Measurements from ENCODE around the gene SNRNP40.

Gene SNRNP40

GRCh38 chr1:31227891-31228568 lies 68.6 kb downstream of the SNRNP40 start:
- no peak for FAIRE-seq

GRCh38 chr1:31224068-31224467 lies 72.5 kb downstream of the SNRNP40 start:
- no peak for FAIRE-seq

GRCh38 chr1:31222176-31222575 lies 74.4 kb downstream of the SNRNP40 start:
- FAIRE-seq = no peak

DNA sequence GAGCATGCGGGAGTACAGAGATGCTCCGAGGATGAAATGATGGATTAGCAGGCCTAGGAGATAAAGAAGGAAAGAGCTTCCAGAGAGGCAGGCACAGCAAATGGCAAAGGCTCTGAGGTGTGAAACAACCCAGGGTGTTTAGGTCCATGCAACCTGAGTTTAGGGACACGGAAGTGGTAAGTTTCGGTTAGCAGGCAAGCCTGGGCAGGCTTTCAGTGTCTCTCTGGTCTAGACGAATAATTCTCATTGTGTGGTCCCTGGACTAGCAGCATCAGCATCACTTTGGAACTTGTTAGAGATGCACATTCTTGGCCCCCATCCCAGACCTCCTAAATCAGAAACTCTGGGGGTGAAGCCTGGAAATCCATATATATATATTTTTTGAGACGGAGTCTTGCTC lies 75.5 kb downstream of the SNRNP40 start:
- no peak for FAIRE-seq

DNA sequence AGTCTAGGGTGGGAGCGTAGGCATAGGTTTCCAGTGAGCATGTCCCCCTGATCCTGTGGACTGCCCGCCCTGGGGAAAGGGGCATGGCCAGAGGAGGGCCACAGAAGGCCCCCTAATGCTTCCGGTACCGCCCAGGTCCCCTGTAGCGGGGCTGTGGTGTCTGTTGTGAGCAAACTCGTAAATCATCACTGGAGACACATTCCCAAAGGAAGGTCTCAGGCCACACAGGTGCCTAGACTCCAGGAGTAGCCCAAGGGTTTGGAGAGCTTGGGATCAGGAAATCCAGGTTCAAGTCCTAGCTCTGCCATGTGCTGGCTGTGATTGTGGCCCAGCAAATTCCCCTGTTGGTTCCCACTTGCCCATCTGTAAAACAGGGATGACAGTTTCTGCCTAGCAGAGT lies 77.1 kb downstream of the SNRNP40 start:
- FAIRE-seq = no peak

- FAIRE-seq = no peak
Observed at GRCh38 chr1:31218705-31219104, 77.9 kb downstream of the SNRNP40 start.

DNA sequence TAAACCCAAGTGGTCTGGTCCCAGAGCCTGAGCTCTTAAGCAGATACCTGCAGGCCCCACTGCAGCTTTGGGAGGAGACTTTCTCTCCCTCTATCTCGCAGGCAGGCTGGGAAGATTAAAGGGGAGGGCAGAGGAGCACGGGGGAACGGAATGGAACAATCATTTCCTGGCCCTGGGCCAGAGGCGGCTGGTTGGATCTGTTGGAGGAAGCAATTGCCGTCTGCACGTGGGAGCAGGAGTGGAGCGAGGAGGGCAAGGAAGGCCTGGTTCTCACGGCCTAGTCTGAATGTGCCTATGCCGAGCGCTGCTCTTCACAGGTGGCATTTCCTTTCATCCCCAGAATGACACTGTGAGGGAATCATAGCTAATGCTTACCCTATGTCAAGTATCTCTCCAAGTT lies 80.6 kb downstream of the SNRNP40 start:
- FAIRE-seq = no peak

DNA sequence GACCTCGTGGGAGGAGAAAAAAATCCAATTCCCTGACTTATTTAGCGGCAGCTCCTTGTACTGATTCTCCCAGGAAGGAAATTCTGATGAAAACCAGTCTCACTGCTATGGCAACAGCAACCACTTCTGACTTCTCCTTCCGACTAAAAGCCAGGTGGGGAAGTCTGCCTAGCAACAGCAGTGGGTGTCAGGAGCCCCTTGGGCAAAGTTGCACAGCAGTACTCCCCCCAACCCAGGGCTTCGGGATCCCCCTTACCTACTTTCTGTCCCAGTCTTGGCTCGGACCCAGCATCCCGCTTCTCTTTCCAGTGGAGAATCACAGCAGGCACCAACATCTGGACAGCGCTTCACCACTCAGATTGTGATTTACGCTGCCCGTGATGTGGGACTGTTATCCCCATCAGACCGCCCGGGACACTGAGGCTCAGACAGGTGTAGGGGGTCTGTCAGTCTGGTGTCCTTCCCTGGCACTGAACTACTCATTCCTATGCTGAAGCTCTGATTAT lies 81.5 kb downstream of the SNRNP40 start:
- no peak for FAIRE-seq

- FAIRE-seq = no peak
Observed at GRCh38 chr1:31214316-31215064, 82.1 kb downstream of the SNRNP40 start.
